Neural cell (in vitro differentiated cells): ENCODE results near the gene TXLNG. TPM values are rescaled to one million over a fixed set of nuclear protein-coding genes. Genes with fewer than 3 reads are reported as not detected.

Experiments used
- H2AFZ ChIP-seq: fragments of 200-600, 300-800 bp; sonication (generic), shearing (Covaris generic); 2 replicates; pipeline ENCODE4 v1.6.0; 2014; ENCODE audit warnings: low read depth, mild to moderate bottlenecking, antibody characterized with exemption, low read length, moderate library complexity
- H3F3A ChIP-seq: fragments of 200-600 bp; shearing (Covaris generic); 2 replicates; pipeline ENCODE4 v1.6.1; 2016; ENCODE audit warnings: mild to moderate bottlenecking, moderate library complexity, mixed read lengths, antibody characterized with exemption, low read length; ENCODE audit not compliant: insufficient read depth, poor library complexity, severe bottlenecking
- H3K27ac ChIP-seq: fragments of 200-600, 300-800 bp; sonication (generic), shearing (Covaris generic); 2 replicates; pipeline ENCODE4 v1.5.1; 2014; ENCODE audit warnings: mild to moderate bottlenecking, low read length, moderate library complexity
- H3K27me3 ChIP-seq: fragments of 300-800, 200-600 bp; sonication (generic), shearing (Covaris generic); 2 replicates; pipeline ENCODE4 v1.6.0; 2014; ENCODE audit warnings: mild to moderate bottlenecking, low read depth, low read length, moderate library complexity; ENCODE audit not compliant: insufficient read depth
- H3K36me3 ChIP-seq: fragments of 300-800, 200-600 bp; sonication (generic), shearing (Covaris generic); 2 replicates; pipeline ENCODE4 v1.5.1; 2014; ENCODE audit warnings: mild to moderate bottlenecking, antibody characterized with exemption, low read length, moderate library complexity; ENCODE audit not compliant: insufficient read depth
- H3K4me2 ChIP-seq: fragments of 300-800, 200-600 bp; sonication (generic), shearing (Covaris generic); 2 replicates; pipeline ENCODE4 v1.6.0; 2014; ENCODE audit warnings: mild to moderate bottlenecking, low read length
- H3K4me3 ChIP-seq: fragments of 300-800, 200-600 bp; sonication (generic), shearing (Covaris generic); 2 replicates; pipeline ENCODE4 v1.5.1; 2014; ENCODE audit warnings: mild to moderate bottlenecking, low read length, moderate library complexity
- H3K79me2 ChIP-seq: fragments of 200-600 bp; shearing (Covaris generic); replicated peaks from 2 replicates; pipeline ENCODE4 v1.6.0; 2014; ENCODE audit warnings: mild to moderate bottlenecking, low read length, moderate library complexity; ENCODE audit not compliant: insufficient read depth
- H3K9ac ChIP-seq: fragments of 300-800, 200-600 bp; sonication (generic), shearing (Covaris generic); 2 replicates; pipeline ENCODE4 v1.6.1; 2016; ENCODE audit warnings: mild to moderate bottlenecking, low read length, mixed read lengths
- H3K9me2 ChIP-seq: fragments of 200-600 bp; shearing (Covaris generic); 2 replicates; pipeline ENCODE4 v1.6.1; 2016; ENCODE audit warnings: mild to moderate bottlenecking, low read length, mixed read lengths; ENCODE audit not compliant: insufficient read depth
- H3K9me3 ChIP-seq: fragments of 200-600, 300-800 bp; sonication (generic), shearing (Covaris generic); 2 replicates; pipeline ENCODE4 v1.6.1; 2016; ENCODE audit warnings: mild to moderate bottlenecking, mixed run types, low read length, moderate library complexity, mixed read lengths
- H4K20me1 ChIP-seq: fragments of 200-600 bp; shearing (Covaris generic); 2 replicates; pipeline ENCODE4 v1.6.1; 2016; ENCODE audit warnings: mild to moderate bottlenecking, mixed run types; ENCODE audit not compliant: insufficient read depth
- CTCF ChIP-seq: fragments of 450-650 bp; IDR thresholded peaks from 2 replicates; pipeline ENCODE4 v1.5.1; 2014; ENCODE audit warnings: antibody characterized with exemption, mild to moderate bottlenecking, moderate library complexity; ENCODE audit not compliant: poor library complexity, severe bottlenecking
- EP300 ChIP-seq: fragments of 450-650 bp; conservative IDR thresholded peaks from 2 replicates; pipeline ENCODE4 v1.6.1; 2014; ENCODE audit warnings: antibody characterized with exemption, mild to moderate bottlenecking, moderate library complexity; ENCODE audit not compliant: poor library complexity, severe bottlenecking
- EZH2 ChIP-seq: fragments of 200-600, 300-800 bp; shearing (Covaris generic), sonication (generic); IDR thresholded peaks from 2 replicates; pipeline ENCODE4 v1.6.1; 2014; ENCODE audit warnings: antibody characterized with exemption, low read length, borderline replicate concordance, mild to moderate bottlenecking; ENCODE audit not compliant: insufficient read depth, poor library complexity, severe bottlenecking
- MXI1 ChIP-seq: fragments of 450-650 bp; conservative IDR thresholded peaks from 2 replicates; pipeline ENCODE4 v1.6.1; 2014; ENCODE audit warnings: antibody characterized with exemption, mild to moderate bottlenecking; ENCODE audit not compliant: poor library complexity, severe bottlenecking
- POLR2AphosphoS5 ChIP-seq: IDR thresholded peaks from 2 replicates; pipeline ENCODE4 v1.6.1; 2012
- RAD21 ChIP-seq: fragments of 450-650 bp; conservative IDR thresholded peaks from 2 replicates; pipeline ENCODE4 v1.6.1; 2014; ENCODE audit warnings: antibody characterized with exemption, mild to moderate bottlenecking, moderate library complexity
- REST ChIP-seq: IDR thresholded peaks from 2 replicates; pipeline ENCODE4 v1.6.1; 2012; ENCODE audit warnings: borderline replicate concordance
- SMC3 ChIP-seq: fragments of 450-650 bp; conservative IDR thresholded peaks from 2 replicates; pipeline ENCODE4 v1.6.1; 2014; ENCODE audit warnings: antibody characterized with exemption, mild to moderate bottlenecking, moderate library complexity; ENCODE audit not compliant: poor library complexity
- TAF1 ChIP-seq: IDR thresholded peaks from 2 replicates; pipeline ENCODE4 v1.6.1; 2012; ENCODE audit warnings: low read depth
- polyA plus RNA-seq: library from polyadenylated mRNA; depleted of rRNA; stranded (reverse); fragments of >200 nt; gene quantifications from 2 replicates; pipeline ENCODE4 v1.2.3, GENCODE V29; 2014

The TXLNG gene
- polyA plus RNA-seq, 1 donor from 2014 or later = 24.2 TPM

GRCh38 chrX:16845686-16846085 is 59.4 kb downstream of the TXLNG start:
- Histone ChIP-seq H3K9ac (no peak overlapping the region), H3K4me3 (no peak overlapping the region), H3K4me2 (no peak overlapping the region), H2AFZ (no peak overlapping the region), H4K20me1 (no peaks in the 10 kb centered on the region), H3K9me3 (no peaks in the 10 kb centered on the region), H3K36me3 (no peaks in the 10 kb centered on the region), H3K27ac (no peak overlapping the region), H3K9me2 (no peaks in the 10 kb centered on the region), H3K27me3 (no peaks in the 10 kb centered on the region), H3K79me2 (no peaks in the 10 kb centered on the region), H3F3A (no peaks in the 10 kb centered on the region)
- TF ChIP-seq POLR2AphosphoS5 (no peak), CTCF (no peak), MXI1 (no peak), EP300 (no peak), EZH2 (no peak), SMC3 (no peak), TAF1 (no peak), RAD21 (no peak), REST (no peak)

GRCh38 chrX:16848541-16848940 is 62.3 kb downstream of the TXLNG start:
- TF ChIP-seq EZH2 (no peak), RAD21 (no peak), CTCF (no peak), EP300 (no peak), REST (no peak), POLR2AphosphoS5 (no peak), MXI1 (no peak), SMC3 (no peak)
- H3K27me3 ChIP-seq = no peaks in the 10 kb centered on the region

More at GRCh38 chrX:16848541-16848940, 62.3 kb downstream of the TXLNG start:
- H3K79me2 ChIP-seq = no peaks in the 10 kb centered on the region
- H3K9ac ChIP-seq = no peak overlapping the region
- H3K4me3 ChIP-seq = no peak overlapping the region
- H3K9me2 ChIP-seq = no peaks in the 10 kb centered on the region
- H3K4me2 ChIP-seq = no peak overlapping the region
- H4K20me1 ChIP-seq = no peaks in the 10 kb centered on the region
- H3F3A ChIP-seq = no peaks in the 10 kb centered on the region
- no peaks in the 10 kb centered on the region for H3K36me3 ChIP-seq
- no peaks in the 10 kb centered on the region for H3K9me3 ChIP-seq
- no peak overlapping the region for H3K27ac ChIP-seq
- no peak overlapping the region for H2AFZ ChIP-seq
